HG03442 (cell line): ENCODE results near the gene FAF1.

Experiments
- ATAC-seq: cut with Tn5 transposase; IDR thresholded peaks from one replicate; pipeline ENCODE4 v1.9.1; 2021; ENCODE audit warnings: mild to moderate bottlenecking, moderate library complexity; ENCODE audit not compliant: unreplicated experiment

Gene FAF1

DNA sequence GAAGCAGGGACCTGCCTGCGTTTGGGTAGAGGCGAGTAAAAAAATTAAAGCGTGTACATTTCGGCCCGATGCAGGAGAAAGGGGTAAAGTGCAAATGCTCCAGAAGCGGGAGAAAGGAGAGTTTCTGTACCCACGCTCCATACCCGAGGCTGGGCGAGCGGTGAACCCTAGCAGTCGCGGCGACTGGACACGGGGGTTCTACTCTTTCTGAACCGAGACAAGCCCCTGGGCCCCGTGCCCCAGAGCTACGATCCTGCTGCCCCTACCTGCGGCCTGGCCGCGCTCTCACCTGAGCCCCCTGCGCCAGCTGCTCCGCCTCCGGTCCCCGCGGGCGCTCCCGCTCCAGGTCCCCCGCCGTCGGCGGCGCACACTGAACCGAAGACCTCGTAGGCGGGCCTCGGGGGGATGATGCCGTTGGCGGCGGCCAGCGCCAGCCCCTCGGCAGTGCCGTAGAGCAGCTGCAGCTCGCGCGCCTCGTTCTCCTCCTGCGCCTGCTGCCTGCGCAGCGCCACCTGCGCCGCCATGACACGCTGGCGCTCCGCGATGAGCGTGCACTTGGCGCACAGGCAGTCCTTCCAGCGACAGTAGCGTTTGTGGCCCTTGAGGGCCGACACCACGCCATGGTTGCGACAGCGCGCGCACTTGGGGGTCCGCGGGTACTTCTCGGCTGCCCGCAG, 539.2 kb downstream of the FAF1 start:
- no peak for ATAC-seq

- ATAC-seq: no peak
Observed at GRCh38 chr1:50419907-50420677, 540.0 kb downstream of the FAF1 start.

- ATAC-seq: no peak
Observed at GRCh38 chr1:50419192-50419906, 540.7 kb downstream of the FAF1 start.

GRCh38 chr1:50418600-50419109, 541.4 kb downstream of the FAF1 start:
- no peak for ATAC-seq

DNA sequence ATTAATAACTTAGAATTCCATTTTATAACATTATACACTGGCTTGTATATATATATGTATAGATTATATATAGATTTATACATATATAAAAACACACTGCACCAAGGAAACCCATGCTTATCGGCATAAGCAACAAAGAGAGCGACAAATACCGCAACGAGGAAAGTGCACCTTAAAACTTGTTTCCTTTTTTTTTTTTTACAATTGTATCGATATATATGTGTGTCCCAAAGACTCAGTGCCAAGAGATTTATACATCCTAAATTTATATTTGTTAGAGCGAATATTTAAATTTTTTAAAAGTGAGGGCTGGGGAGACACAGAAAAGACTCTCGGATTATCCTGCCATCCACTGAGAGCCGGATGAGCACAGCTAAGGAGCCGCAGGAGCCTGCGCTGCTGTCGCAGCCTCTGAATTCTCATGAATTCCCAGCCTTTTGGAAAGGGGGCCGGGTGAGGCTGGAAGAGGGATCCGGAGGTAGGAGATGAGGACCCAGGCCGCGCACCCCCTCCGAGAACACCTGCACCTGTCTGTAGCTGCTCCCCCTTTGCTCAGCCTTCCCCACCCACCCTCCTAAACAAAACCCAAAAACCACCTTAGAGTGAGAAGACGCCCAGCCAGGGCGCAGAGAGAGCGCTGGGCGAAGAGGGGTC, 542.0 kb downstream of the FAF1 start:
- no peak for ATAC-seq

- no peak for ATAC-seq
Observed at GRCh38 chr1:50417507-50417906, 542.6 kb downstream of the FAF1 start.

DNA sequence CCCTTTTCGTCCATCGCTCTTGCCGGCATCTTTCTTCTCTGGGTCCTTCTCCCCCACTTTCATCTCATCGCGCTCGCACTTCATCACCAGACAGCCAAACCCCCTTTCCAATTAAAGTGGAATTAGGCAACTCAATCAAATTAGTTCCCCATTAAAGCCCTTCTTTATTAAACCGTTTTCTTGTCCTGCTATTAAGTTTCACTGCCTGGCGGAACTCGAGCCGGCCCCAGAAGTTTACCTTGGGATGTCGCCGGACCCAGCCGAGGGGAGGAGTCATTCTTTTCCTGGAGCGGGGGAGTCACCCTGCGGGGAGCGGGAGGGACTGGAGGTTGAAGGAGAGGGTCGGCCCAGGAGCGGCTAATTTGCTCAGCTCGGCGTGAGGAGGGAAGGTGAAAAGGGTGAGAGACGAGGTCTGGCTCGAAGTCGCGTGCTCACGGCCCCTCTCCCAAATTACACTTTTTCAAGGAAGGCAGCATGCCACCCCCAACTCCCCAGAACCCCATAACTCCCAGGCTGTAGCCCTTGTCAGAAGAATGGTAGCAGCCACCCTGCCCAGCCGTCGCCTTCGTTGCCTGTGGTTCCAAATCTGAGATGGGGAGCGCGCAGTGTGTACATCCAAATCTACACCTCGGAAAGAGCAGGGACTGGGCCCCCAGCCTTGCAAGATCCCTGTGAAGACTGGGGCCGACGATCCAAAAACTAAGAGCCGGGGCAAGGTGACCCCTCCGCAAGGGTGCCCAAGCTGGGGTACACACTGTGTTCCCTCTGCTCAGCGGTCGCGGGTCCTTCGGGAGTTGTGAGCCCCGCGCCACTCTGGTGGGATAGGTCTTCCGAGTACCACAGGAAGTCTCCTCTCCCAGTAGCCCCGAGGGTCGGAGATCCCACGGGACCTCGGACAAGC, 543.3 kb downstream of the FAF1 start:
- ATAC-seq: no peak

GRCh38 chr1:50416150-50416527, 543.9 kb downstream of the FAF1 start:
- no peak for ATAC-seq

DNA sequence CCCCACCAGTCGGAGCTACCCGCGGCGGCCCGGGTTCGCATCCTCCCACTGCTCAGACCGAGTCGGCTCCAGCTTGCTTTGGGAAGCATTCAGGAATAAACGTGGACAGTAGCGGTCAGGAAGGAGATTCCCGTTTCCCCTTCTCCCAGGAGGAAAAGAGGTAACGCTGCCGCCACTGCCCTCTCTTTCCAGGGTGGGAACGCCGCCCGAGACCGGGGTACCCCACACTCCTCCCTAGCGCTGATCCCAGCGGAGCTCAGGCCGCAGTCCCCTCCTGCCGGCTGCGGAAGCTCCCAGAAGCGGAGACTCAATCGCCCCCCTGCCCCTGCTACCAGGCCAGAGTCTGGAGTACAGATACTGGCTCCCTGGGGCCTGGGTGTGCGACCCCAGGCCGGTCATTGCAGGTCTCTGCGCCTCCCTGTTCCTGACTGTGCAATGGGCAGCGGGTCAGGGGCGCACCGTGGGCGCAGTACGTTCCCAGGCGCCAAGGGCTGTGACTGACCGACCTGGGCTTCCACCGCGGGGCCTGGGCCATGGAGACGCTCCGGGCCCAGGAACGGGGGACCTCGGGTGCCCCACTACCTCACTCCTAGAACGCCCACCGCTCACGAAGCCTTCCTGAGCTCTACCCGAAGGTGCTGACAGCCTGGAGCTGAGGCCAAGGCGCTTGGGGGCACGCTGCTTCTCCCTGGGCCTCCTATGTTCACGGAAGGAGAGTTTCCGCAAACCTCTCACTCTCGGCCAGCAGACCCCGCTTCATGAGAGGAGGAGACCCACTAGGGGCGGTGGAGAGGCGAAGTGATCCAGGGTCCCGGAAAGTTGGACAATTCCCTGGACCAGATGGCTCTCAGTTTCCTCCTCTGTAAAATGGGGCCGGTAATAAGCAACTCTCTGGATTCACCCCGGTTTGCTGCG, 544.6 kb downstream of the FAF1 start:
- ATAC-seq: no peak

GRCh38 chr1:50414853-50415234, 545.2 kb downstream of the FAF1 start:
- no peak for ATAC-seq

GRCh38 chr1:50412813-50413476, 547.1 kb downstream of the FAF1 start:
- ATAC-seq: no peak

GRCh38 chr1:50405814-50406213, 554.3 kb downstream of the FAF1 start:
- no peak for ATAC-seq

DNA sequence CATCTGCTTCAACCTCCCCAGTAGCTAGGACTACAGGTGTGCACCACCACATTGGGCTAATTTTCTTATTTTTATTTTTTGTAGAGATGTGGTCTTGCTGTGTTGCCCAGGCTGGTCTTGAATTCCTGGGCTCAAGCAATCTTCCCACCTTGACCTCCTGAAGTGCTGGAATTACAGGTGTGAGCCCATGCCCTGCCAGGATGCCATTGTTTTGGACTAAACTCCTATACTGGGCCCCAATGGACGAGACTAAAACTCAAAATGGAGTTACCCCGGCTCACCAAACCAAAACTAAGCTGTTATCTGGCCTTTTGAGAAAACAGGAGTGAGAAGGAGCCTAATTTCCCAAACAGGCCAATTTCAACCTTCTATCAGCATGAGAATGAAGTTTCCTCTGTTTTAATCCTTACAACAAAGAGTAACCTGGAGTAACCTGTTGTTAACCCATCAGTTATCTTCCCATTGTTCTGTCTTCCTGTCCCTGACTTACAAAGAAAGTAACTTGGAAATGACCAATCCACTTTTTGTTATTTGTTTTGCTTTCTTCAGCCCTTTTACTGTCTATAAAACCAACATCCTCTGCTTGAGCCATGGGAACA, 566.4 kb downstream of the FAF1 start:
- no peak for ATAC-seq
